ENCODE results near the gene PPP4R3B. TPM values are rescaled to one million over a fixed set of nuclear protein-coding genes. Genes with fewer than 3 reads are reported as not detected.

The PPP4R3B gene
- polyA plus RNA-seq, 1 of the 3 experiments (the other 2 are of a cell fraction), result 9.3 TPM

DNA sequence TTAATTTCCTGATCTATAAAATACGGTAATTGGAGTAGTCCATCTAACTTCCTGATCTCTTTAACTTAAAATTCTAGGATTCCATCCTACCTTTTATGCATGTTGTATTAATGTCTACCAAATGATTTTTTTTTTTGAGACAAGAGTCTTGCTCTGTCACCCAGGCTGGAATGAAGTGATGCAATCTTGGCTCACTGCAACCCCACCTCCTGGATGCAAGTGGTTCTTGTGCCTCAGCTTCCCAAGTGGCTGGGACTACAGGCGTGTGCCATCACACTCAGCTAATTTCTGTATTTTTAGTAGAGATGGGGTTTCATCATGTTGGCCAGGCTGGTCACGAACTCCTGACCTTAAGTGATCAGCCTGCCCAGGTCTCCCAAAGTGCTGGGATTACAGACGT lies 50.1 kb downstream of the PPP4R3B start (continued):
- TF ChIP-seq, protein P1, sequence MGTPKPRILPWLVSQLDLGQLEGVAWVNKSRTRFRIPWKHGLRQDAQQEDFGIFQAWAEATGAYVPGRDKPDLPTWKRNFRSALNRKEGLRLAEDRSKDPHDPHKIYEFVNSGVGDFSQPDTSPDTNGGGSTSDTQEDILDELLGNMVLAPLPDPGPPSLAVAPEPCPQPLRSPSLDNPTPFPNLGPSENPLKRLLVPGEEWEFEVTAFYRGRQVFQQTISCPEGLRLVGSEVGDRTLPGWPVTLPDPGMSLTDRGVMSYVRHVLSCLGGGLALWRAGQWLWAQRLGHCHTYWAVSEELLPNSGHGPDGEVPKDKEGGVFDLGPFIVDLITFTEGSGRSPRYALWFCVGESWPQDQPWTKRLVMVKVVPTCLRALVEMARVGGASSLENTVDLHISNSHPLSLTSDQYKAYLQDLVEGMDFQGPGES (IDR thresholded peaks at IDR 0.05; ENCODE audit: low read depth, low read length), result no peak
- TF ChIP-seq FOSL2 (IDR thresholded peaks at IDR 0.05; ENCODE audit: borderline replicate concordance, low read depth) (no peak), SMC3 (IDR thresholded peaks at IDR 0.05; ENCODE audit: low read depth, low read length) (no peak), YY1 (IDR thresholded peaks at IDR 0.05; ENCODE audit: low read depth) (no peak), MXI1 (IDR thresholded peaks at IDR 0.05; ENCODE audit: low read depth, low read length) (no peak), TAF1 (IDR thresholded peaks at IDR 0.05; ENCODE audit: borderline replicate concordance, low read depth, low read length) (no peak)

DNA sequence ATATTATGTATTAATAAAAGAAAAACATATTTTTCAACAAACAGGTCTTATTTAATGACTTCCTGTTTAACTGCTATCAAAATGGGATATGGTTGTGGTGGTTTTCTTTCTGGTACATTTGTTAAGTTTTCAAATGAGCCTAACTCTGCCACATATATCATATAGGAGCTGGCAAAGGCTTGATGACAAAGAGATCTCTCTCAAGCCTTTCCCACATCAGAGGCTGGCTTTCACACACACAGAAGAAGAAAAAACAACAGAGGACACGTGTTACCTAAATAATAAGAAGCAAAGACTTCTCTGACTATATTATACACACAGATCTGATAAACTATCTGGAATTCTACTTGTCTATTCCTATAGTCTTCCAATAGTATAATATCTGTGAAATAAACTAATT lies 51.8 kb downstream of the PPP4R3B start:
- POLR2A ChIA-PET, result no interaction called here
- Histone ChIP-seq H3K4me1 (ENCODE audit: control insufficient read depth in 1 of 2, insufficient read depth in 2 of 2, low read depth in 1 of 2, low read length in 1 of 2) (no peaks in the 10 kb centered on the region), H3K27ac (ENCODE audit: low read depth in 2 of 2, low read length in 1 of 2) (no peak overlapping the region), H3K9me2 (no peaks in the 10 kb centered on the region), H2AFZ (ENCODE audit: low read depth) (no peak overlapping the region), H3K4me3 (ENCODE audit: low read depth in 2 of 2, low read length in 1 of 2) (no peak overlapping the region), H3K9ac (no peak overlapping the region), H3K27me3 (ENCODE audit: insufficient read depth) (no peaks in the 10 kb centered on the region), H3K4me2 (no peak overlapping the region), H3F3A (replicated peaks; ENCODE audit: insufficient read depth) (no peaks in the 10 kb centered on the region), H3K9me3 (peaks cover 8% of the 10 kb centered on the region; the same call in 1 of the 2 replicates), H3K79me2 (ENCODE audit: insufficient read depth) (no peaks in the 10 kb centered on the region; the same call in 1 of the 2 replicates), H4K20me1 (ENCODE audit: insufficient read depth) (no peaks in the 10 kb centered on the region), H3K36me3 (replicated peaks in 1 of 2; ENCODE audit: control insufficient read depth in 1 of 2, insufficient read depth in 2 of 2, low read length in 1 of 2) (peaks cover 46 to 68% of the 10 kb centered on the region in 2 experiments)
- WGBS (ENCODE audit: low lambda C conversion rate), result 100% methylated on average over 1 of the region's 1 CpG
- DNase-seq, result no peak
- CTCF ChIA-PET, result no interaction called here
- TF ChIP-seq JUND (IDR thresholded peaks at IDR 0.05) (no peak), TEAD4 (IDR thresholded peaks at IDR 0.05; ENCODE audit: borderline replicate concordance, insufficient read depth) (no peak), ELF1 (IDR thresholded peaks at IDR 0.05) (no peak), GATA2 (CRISPR knock-in tag; IDR thresholded peaks at IDR 0.05) (no peak), RFX5 (IDR thresholded peaks at IDR 0.05; ENCODE audit: low read length) (no peak), RAD21 (IDR thresholded peaks at IDR 0.05; ENCODE audit: low read length) (no peak), TCF12 (IDR thresholded peaks at IDR 0.05) (no peak), POLR2AphosphoS5 (IDR thresholded peaks at IDR 0.05; ENCODE audit: low read depth, low read length) (no peak), RXRA (IDR thresholded peaks at IDR 0.05; ENCODE audit: borderline replicate concordance, low read depth) (no peak), NRF1 (IDR thresholded peaks at IDR 0.05; ENCODE audit: low read depth, low read length) (no peak), FOXJ3 (CRISPR knock-in tag; IDR thresholded peaks at IDR 0.05) (no peak), MEF2A (IDR thresholded peaks at IDR 0.05; ENCODE audit: borderline replicate concordance, low read depth) (no peak), EP300 (IDR thresholded peaks at IDR 0.05; ENCODE audit: borderline replicate concordance in 1 of 2, low read depth in 1 of 2, low read length in 1 of 2) (no peak), FOSL2 (IDR thresholded peaks at IDR 0.05; ENCODE audit: borderline replicate concordance, low read depth) (no peak)
- TF ChIP-seq, protein P1 (IDR thresholded peaks at IDR 0.05; ENCODE audit: low read depth, low read length), result no peak
- TF ChIP-seq, protein P2, sequence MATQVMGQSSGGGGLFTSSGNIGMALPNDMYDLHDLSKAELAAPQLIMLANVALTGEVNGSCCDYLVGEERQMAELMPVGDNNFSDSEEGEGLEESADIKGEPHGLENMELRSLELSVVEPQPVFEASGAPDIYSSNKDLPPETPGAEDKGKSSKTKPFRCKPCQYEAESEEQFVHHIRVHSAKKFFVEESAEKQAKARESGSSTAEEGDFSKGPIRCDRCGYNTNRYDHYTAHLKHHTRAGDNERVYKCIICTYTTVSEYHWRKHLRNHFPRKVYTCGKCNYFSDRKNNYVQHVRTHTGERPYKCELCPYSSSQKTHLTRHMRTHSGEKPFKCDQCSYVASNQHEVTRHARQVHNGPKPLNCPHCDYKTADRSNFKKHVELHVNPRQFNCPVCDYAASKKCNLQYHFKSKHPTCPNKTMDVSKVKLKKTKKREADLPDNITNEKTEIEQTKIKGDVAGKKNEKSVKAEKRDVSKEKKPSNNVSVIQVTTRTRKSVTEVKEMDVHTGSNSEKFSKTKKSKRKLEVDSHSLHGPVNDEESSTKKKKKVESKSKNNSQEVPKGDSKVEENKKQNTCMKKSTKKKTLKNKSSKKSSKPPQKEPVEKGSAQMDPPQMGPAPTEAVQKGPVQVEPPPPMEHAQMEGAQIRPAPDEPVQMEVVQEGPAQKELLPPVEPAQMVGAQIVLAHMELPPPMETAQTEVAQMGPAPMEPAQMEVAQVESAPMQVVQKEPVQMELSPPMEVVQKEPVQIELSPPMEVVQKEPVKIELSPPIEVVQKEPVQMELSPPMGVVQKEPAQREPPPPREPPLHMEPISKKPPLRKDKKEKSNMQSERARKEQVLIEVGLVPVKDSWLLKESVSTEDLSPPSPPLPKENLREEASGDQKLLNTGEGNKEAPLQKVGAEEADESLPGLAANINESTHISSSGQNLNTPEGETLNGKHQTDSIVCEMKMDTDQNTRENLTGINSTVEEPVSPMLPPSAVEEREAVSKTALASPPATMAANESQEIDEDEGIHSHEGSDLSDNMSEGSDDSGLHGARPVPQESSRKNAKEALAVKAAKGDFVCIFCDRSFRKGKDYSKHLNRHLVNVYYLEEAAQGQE (IDR thresholded peaks at IDR 0.05; ENCODE audit: low read depth, low read length), result no peak
- TF ChIP-seq, protein P3, sequence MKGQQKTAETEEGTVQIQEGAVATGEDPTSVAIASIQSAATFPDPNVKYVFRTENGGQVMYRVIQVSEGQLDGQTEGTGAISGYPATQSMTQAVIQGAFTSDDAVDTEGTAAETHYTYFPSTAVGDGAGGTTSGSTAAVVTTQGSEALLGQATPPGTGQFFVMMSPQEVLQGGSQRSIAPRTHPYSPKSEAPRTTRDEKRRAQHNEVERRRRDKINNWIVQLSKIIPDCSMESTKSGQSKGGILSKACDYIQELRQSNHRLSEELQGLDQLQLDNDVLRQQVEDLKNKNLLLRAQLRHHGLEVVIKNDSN (IDR thresholded peaks at IDR 0.05; ENCODE audit: borderline replicate concordance, low read depth), result no peak
- TF ChIP-seq, protein P4, sequence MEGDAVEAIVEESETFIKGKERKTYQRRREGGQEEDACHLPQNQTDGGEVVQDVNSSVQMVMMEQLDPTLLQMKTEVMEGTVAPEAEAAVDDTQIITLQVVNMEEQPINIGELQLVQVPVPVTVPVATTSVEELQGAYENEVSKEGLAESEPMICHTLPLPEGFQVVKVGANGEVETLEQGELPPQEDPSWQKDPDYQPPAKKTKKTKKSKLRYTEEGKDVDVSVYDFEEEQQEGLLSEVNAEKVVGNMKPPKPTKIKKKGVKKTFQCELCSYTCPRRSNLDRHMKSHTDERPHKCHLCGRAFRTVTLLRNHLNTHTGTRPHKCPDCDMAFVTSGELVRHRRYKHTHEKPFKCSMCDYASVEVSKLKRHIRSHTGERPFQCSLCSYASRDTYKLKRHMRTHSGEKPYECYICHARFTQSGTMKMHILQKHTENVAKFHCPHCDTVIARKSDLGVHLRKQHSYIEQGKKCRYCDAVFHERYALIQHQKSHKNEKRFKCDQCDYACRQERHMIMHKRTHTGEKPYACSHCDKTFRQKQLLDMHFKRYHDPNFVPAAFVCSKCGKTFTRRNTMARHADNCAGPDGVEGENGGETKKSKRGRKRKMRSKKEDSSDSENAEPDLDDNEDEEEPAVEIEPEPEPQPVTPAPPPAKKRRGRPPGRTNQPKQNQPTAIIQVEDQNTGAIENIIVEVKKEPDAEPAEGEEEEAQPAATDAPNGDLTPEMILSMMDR (IDR thresholded peaks at IDR 0.05), result no peak
- TF ChIP-seq, protein P5, sequence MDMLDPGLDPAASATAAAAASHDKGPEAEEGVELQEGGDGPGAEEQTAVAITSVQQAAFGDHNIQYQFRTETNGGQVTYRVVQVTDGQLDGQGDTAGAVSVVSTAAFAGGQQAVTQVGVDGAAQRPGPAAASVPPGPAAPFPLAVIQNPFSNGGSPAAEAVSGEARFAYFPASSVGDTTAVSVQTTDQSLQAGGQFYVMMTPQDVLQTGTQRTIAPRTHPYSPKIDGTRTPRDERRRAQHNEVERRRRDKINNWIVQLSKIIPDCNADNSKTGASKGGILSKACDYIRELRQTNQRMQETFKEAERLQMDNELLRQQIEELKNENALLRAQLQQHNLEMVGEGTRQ (IDR thresholded peaks at IDR 0.05; ENCODE audit: borderline replicate concordance, low read depth, low read length), result no peak
